PC-3 (cell line): Measurements from ENCODE around the gene OLFM2. TPM values are rescaled to one million over a fixed set of nuclear protein-coding genes. Genes with fewer than 3 reads are reported as not detected.
A peak's percentile ranks its signal among the peaks of the same experiment; 100 is the strongest.

ENCODE experiments used
- ATAC-seq: fragments of 200-7000 bp; cut with Tn5 transposase; 2 replicates; pipeline ENCODE4 v1.9.1; 2020; ENCODE audit warnings: mild to moderate bottlenecking, moderate library complexity
- Bru-seq: library from RNA; stranded (reverse); fragments of 400-500 nt; gene quantifications from one replicate; lab custom pipeline; 2021; lab: Mats Ljungman, UMichigan
- BruChase-seq, 2 experiments: library from RNA; stranded (reverse); fragments of 400-500 nt; gene quantifications; one replicate each; lab custom pipeline; 2021; lab: Mats Ljungman, UMichigan
- BruUV-seq: library from RNA; stranded (reverse); fragments of 400-500 nt; replicated peaks from 2 replicates; lab custom pipeline; 2021; lab: Mats Ljungman, UMichigan
- CTCF ChIA-PET: fragments of 300-600 bp; sonication (Branson Sonifier 250); formaldehyde crosslinking; loops from one replicate; lab custom pipeline; 2022; ENCODE audit warnings: antibody characterized with exemption; lab: Charles Lee
- POLR2A ChIA-PET: fragments of 300-600 bp; sonication (Branson Sonifier 250); formaldehyde crosslinking; loops from one replicate; lab custom pipeline; 2022; ENCODE audit warnings: antibody characterized with exemption; ENCODE audit not compliant: unreplicated experiment; lab: Charles Lee
- DNase-seq: peaks from one replicate; pipeline ENCODE4 v3.0.0-alpha.2; 2015
- H2AFZ ChIP-seq: fragments of 300-600 bp; sonication (generic); 2 replicates; pipeline ENCODE4 v1.6.0; 2016; ENCODE audit warnings: antibody characterized with exemption, low read length
- H3F3A ChIP-seq: fragments of 300-600 bp; sonication (generic); one replicate; pipeline ENCODE4 v1.6.0; 2017; ENCODE audit warnings: antibody characterized with exemption, low read length, control low read depth, mild to moderate bottlenecking; ENCODE audit not compliant: unreplicated experiment
- H3K27ac ChIP-seq: fragments of 300-600 bp; sonication (generic); 2 replicates; pipeline ENCODE4 v1.5.1; 2016; ENCODE audit warnings: mild to moderate bottlenecking, low read length
- H3K27me3 ChIP-seq: fragments of 300-600 bp; sonication (generic); 2 replicates; pipeline ENCODE4 v1.6.1; 2016; ENCODE audit warnings: low read length, mixed read lengths
- H3K36me3 ChIP-seq: fragments of 300-600 bp; sonication (generic); 2 replicates; pipeline ENCODE4 v1.6.1; 2016; ENCODE audit warnings: low read depth, mixed run types, low read length, mixed read lengths
- H3K4me1 ChIP-seq: fragments of 300-600 bp; sonication (generic); 2 replicates; pipeline ENCODE4 v1.5.1; 2016; ENCODE audit warnings: low read length; ENCODE audit not compliant: insufficient read depth
- H3K4me2 ChIP-seq: fragments of 300-600 bp; sonication (generic); 2 replicates; pipeline ENCODE4 v1.6.0; 2016; ENCODE audit warnings: low read length
- H3K4me3 ChIP-seq: fragments of 300-600 bp; sonication (generic); 2 replicates; pipeline ENCODE4 v1.5.1; 2016; ENCODE audit warnings: mild to moderate bottlenecking, low read length, mixed read lengths
- H3K79me2 ChIP-seq: fragments of 300-600 bp; sonication (generic); 2 replicates; pipeline ENCODE4 v1.6.1; 2017; ENCODE audit warnings: low read length, mixed read lengths
- H3K9ac ChIP-seq: fragments of 300-600 bp; sonication (generic); 2 replicates; pipeline ENCODE4 v1.6.0; 2016; ENCODE audit warnings: mild to moderate bottlenecking, low read length
- H3K9me2 ChIP-seq: fragments of 300-600 bp; sonication (generic); replicated peaks from 2 replicates; pipeline ENCODE4 v1.6.1; 2016; ENCODE audit warnings: mixed run types, low read length, mixed read lengths
- H3K9me3 ChIP-seq: fragments of 300-600 bp; sonication (generic); 2 replicates; pipeline ENCODE4 v1.6.1; 2016; ENCODE audit warnings: low read length, mixed read lengths
- H4K20me1 ChIP-seq: fragments of 300-600 bp; sonication (generic); 2 replicates; pipeline ENCODE4 v1.6.1; 2016; ENCODE audit warnings: low read length, mixed read lengths
- EZH2 ChIP-seq: fragments of 300-600 bp; sonication (generic); IDR thresholded peaks from one replicate; pipeline ENCODE4 v1.6.1; 2017; ENCODE audit warnings: antibody characterized with exemption, mild to moderate bottlenecking, low read length; ENCODE audit not compliant: unreplicated experiment
- EZH2phosphoT487 ChIP-seq: fragments of 300-600 bp; sonication (generic); IDR thresholded peaks from 2 replicates; pipeline ENCODE4 v1.6.1; 2018; ENCODE audit warnings: mild to moderate bottlenecking, antibody characterized with exemption, low read length, borderline replicate concordance
- intact Hi-C: fragments of 100-400 bp; cut with micrococcal nuclease; formaldehyde crosslinking; loops from 2 replicates; pipeline ENCODE4 v1.9.0; 2023
- long read RNA-seq: library from polyadenylated mRNA; unstranded; transcript quantifications from one replicate; pipeline ENCODE4 v2.0.0, GENCODE V29; 2021; ENCODE audit not compliant: unreplicated experiment
- total RNA-seq: library from RNA; depleted of rRNA; stranded (reverse); fragments of >200 nt; gene quantifications from 2 replicates; pipeline ENCODE4 v1.2.3, GENCODE V29; 2014; rRNA removed
- TF ChIP-seq, protein P1 (sequence below): fragments of 300-600 bp; sonication (generic); conservative IDR thresholded peaks from 2 replicates; pipeline ENCODE4 v1.5.1; 2017; ENCODE audit warnings: antibody characterized with exemption, low read depth, mild to moderate bottlenecking, low read length

OLFM2 gene
- total RNA-seq, result 1.6 and 1.7 TPM in 2 replicates
- percentile 21 among the genes with signal in this experiment for Bru-seq, nascent RNA
- percentile 20 among the genes with signal in this experiment for BruChase-seq, experiment 1, labeled RNA remaining after a 6-hour chase
- percentile 17 among the genes with signal in this experiment for BruChase-seq, experiment 2, labeled RNA remaining after a 2-hour chase
- long read RNA-seq, transcript OLFM2-201 (6 exons, 2,019 nt), result major isoform, 5 of 8 reads
- long read RNA-seq, partial matches to known transcripts, result 0 of 8 reads
- long read RNA-seq, other reads (novel, unspliced or antisense), result 3 of 8 reads

DNA sequence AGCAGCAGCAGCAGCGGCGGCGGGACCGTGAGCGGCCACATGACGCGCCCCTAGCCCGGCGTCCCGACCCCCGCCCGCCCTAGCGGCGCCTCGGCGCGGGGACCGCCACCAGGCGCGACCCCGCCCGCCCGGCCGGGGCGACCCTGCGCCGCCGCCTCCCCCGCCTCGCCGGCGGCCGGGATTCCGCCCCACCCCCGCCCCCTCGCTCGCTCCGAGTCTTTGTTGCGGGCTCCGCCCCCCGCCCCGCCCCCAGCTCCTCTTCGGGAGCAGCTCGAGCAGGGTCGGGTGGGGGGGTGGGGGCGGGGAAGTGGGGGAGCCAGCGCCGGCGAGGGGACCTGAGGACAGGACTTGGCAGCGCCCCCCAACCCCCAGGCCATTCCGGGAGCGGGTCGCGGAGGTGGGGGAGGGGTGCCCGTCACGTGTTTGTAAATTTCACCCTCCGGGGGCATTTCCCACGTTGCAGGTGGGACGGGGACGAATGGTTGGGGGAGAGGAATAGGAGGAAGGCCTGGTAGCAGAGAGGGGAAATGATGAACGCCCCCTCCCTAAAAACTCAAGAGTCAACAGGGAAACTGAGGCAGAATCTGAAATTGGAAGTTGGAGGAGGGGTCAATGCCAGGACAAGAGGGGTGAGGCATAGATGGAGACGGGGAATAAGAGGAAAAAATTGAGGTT, at the start of gene OLFM2:
OLFM2 (minus strand) TSS at position 190 of the 675 bp plus-strand sequence; CDS start at position 41, 149 bp downstream.
- Histone ChIP-seq H3K4me1 (peaks cover 5% of the 10 kb centered on the region), H3K9ac (peak within 1 kb of the TSS; percentile 11; the same call in 1 of the 2 replicates), H3K4me2 (peak within 1 kb of the TSS; percentile 64), H3F3A (no peaks in the 10 kb centered on the region), H2AFZ (no peak within 1 kb of the TSS), H3K27ac (no peak within 1 kb of the TSS), H3K4me3 (peak within 1 kb of the TSS; percentile 42; the same call in 1 of the 2 replicates), H4K20me1 (no peaks in the 10 kb centered on the region), H3K27me3 (peaks cover 14% of the 10 kb centered on the region), H3K9me3 (no peaks in the 10 kb centered on the region), H3K9me2 (no peaks in the 10 kb centered on the region), H3K79me2 (no peaks in the 10 kb centered on the region), H3K36me3 (no peaks in the 10 kb centered on the region)
- ChIA-PET CTCF (no interaction called here), POLR2A (no interaction called here)
- ATAC-seq (no peak), DNase-seq (no peak)
- TF ChIP-seq EZH2phosphoT487, result no peak
- TF ChIP-seq, protein P1, sequence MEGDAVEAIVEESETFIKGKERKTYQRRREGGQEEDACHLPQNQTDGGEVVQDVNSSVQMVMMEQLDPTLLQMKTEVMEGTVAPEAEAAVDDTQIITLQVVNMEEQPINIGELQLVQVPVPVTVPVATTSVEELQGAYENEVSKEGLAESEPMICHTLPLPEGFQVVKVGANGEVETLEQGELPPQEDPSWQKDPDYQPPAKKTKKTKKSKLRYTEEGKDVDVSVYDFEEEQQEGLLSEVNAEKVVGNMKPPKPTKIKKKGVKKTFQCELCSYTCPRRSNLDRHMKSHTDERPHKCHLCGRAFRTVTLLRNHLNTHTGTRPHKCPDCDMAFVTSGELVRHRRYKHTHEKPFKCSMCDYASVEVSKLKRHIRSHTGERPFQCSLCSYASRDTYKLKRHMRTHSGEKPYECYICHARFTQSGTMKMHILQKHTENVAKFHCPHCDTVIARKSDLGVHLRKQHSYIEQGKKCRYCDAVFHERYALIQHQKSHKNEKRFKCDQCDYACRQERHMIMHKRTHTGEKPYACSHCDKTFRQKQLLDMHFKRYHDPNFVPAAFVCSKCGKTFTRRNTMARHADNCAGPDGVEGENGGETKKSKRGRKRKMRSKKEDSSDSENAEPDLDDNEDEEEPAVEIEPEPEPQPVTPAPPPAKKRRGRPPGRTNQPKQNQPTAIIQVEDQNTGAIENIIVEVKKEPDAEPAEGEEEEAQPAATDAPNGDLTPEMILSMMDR, result no peak
- intact Hi-C loops, result no loop called here
- no TSS peak for BruUV-seq

DNA sequence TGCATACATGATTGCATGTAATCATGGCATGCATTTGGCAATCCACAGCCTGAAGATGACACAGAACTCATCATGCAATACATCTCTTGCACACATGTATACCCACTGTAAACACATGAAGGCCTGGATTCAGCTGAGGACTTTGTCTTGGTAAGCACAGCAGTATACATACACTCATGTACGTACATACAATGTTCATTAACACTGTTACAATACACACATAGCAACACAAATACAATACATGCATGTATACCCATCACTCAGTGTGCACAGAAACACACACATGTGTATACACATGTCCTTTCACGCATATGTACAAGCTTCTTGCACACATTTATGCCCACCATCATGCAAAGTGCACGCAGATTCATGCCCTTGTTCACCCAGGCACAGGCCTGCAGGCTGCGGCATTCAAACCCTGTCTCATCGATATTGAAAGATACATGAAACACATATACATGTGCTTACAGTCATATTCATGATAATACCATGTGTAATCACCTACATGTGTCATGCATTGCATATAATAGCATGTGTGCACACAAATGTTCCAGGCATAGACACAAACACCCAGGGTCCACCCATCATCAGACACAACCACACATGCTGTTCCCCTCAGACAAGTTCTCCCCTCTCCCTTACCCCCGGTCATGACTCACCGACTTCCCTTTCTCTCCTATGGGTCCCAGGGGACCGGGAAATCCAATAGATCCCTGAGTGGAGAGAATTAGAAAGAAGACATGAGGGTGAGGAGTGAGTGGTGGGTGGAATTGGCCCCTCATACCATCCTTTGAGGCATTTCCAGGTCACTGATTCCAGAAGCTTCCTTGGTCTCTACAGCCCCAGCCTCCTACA, 45.3 kb upstream of the OLFM2 start:
- no peak for TF ChIP-seq EZH2phosphoT487
- TF ChIP-seq, protein P1, result no peak
- TF ChIP-seq EZH2, result no peak
- no peaks in the 10 kb centered on the region for H3K4me1 ChIP-seq
- ChIA-PET POLR2A (no interaction called here), CTCF (no interaction called here)
- intact Hi-C loops, result no loop called here
- no peak overlapping the region for H3K9ac ChIP-seq
- H3K79me2 ChIP-seq, result no peaks in the 10 kb centered on the region
- H3K27ac ChIP-seq, result no peak overlapping the region
- DNase-seq (no peak), ATAC-seq (no peak)
- H3K9me2 ChIP-seq, result no peaks in the 10 kb centered on the region
- no peak overlapping the region for H3K4me3 ChIP-seq
- H4K20me1 ChIP-seq, result no peaks in the 10 kb centered on the region
- H3K4me2 ChIP-seq, result no peak overlapping the region
- H3K27me3 ChIP-seq, result peaks cover 18% of the 10 kb centered on the region; the same call in 1 of the 2 replicates
- no peaks in the 10 kb centered on the region for H3K36me3 ChIP-seq
- no TSS peak for BruUV-seq
- no peaks in the 10 kb centered on the region for H3K9me3 ChIP-seq
- no peaks in the 10 kb centered on the region for H3F3A ChIP-seq
- no peak overlapping the region for H2AFZ ChIP-seq
